Amniotic epithelial cell (primary cell): Measurements from ENCODE around the gene PPP1R16B.

Source experiments
- DNase-seq: peaks from one replicate; pipeline ENCODE4 v3.0.0-alpha.2; 2010; ENCODE audit warnings: low read depth

PPP1R16B gene

GRCh38 chr20:38965264-38965663, 159.8 kb downstream of the PPP1R16B start:
- DNase-seq, result no peak

GRCh38 chr20:38968090-38968489, 162.6 kb downstream of the PPP1R16B start:
- no peak for DNase-seq

- DNase-seq, result no peak
Observed at GRCh38 chr20:38969708-38970107, 164.2 kb downstream of the PPP1R16B start.

GRCh38 chr20:38970302-38970701, 164.8 kb downstream of the PPP1R16B start:
- peak; percentile 72 for DNase-seq
